Heart right ventricle (tissue), 16 donors: Measurements from ENCODE around the gene ZNF750. TPM values are rescaled to one million over a fixed set of nuclear protein-coding genes. Genes with fewer than 3 reads are reported as not detected.

ENCODE experiments used
- ATAC-seq, 8 donors: fragments of 200-7000 bp; cut with Tn5 transposase; one replicate each; pipeline ENCODE4 v1.9.1; 2020; ENCODE audit warnings: mild to moderate bottlenecking in 8 of 8, moderate library complexity in 8 of 8, moderate number of reproducible peaks in 1 of 8
- DNase-seq, 2 donors: peaks; one replicate each; pipeline ENCODE4 v3.0.0-alpha.2; 2020
- H3K27ac ChIP-seq, 10 donors: fragments of 200-600 bp; sonication (generic) in 2 of 10; one replicate each; pipeline versions ENCODE4 v1.5.0 to v1.8.0; 2020 to 2022; ENCODE audit warnings: mild to moderate bottlenecking in 3 of 10
- H3K27me3 ChIP-seq, 7 donors: fragments of 200-600 bp; one replicate each; pipeline ENCODE4 v1.8.0; 2021 to 2022; ENCODE audit warnings: mild to moderate bottlenecking in 2 of 7
- H3K36me3 ChIP-seq, 9 donors: fragments of 200-600 bp; sonication (generic) in 1 of 9; one replicate each; pipeline versions ENCODE4 v1.5.0 to v1.8.0; 2020 to 2022; ENCODE audit warnings: mild to moderate bottlenecking in 2 of 9
- H3K4me1 ChIP-seq, 9 donors: fragments of 200-600 bp; sonication (generic) in 1 of 9; one replicate each; pipeline versions ENCODE4 v1.5.0 to v1.8.0; 2020 to 2022; ENCODE audit warnings: mild to moderate bottlenecking in 4 of 9
- H3K4me3 ChIP-seq, 10 donors: fragments of 200-600 bp; sonication (generic) in 2 of 10; one replicate each; pipeline versions ENCODE4 v1.5.0 to v1.8.0; 2020 to 2022; ENCODE audit warnings: mild to moderate bottlenecking in 7 of 10, moderate library complexity in 2 of 10
- H3K9me3 ChIP-seq, 11 donors: fragments of 200-600 bp in 10 of 11; sonication (generic) in 2 of 11; one replicate each; pipeline versions ENCODE4 v1.5.0 to v1.8.0; 2013 to 2022; ENCODE audit warnings: mild to moderate bottlenecking in 2 of 11, control low read depth in 1 of 11, moderate library complexity in 1 of 11
- CTCF ChIP-seq, 9 donors: fragments of 200-600 bp; sonication (generic) in 2 of 9; IDR thresholded peaks; one replicate each; pipeline versions ENCODE4 v1.5.0 to v1.8.0; 2021 to 2022; ENCODE audit warnings: antibody characterized with exemption in 9 of 9, mild to moderate bottlenecking in 5 of 9, moderate library complexity in 1 of 9
- WGBS, 2 donors: extraction: QIAGEN DNeasy Blood & Tissue Kit; methylation state at CpG; one replicate each; pipeline ENCODE4 v1.1.7; 2013; ENCODE audit warnings: inconsistent platforms in 1 of 2; 5-methylcytosine and 5-hydroxymethylcytosine counted together
- intact Hi-C, 10 donors: fragments of 100-400 bp; cut with DNase I; formaldehyde crosslinking; loops; one replicate each; pipeline versions ENCODE4 v1.11.1 to v1.14.2; 2022
- polyA plus RNA-seq, 2 donors: library from polyadenylated mRNA; stranded (reverse); fragments of 200-250 nt; gene quantifications; one replicate each; pipeline ENCODE4 v1.2.3, GENCODE V29; 2013
- total RNA-seq, 10 donors: library from RNA; stranded (reverse); fragmentation: NEBNext Ultra II Directional in 3 of 10; extraction: Animal tissue kit (Norgen Biotek cat#: 25700) in 3 of 10; gene quantifications; one replicate each; pipeline versions ENCODE4 v1.2.1 to v1.2.4, GENCODE V29; 2021 to 2023
- donor health status: Arrhythmogenic right ventricular cardiomyopathy.
- donor health status: ischemic (EF 13 %, LVEDD 7.1; RV severe dilation, severe dysfunction).
- donor health status: healthy with polysubstance abuse.
- donor health status: DM: no; HTN: yes; CAD: no.
- donor health status: DM: no; HTN: no; CAD: no.
- donor health status: ischemic (EF 25% LVEDD 6.9; RV normal size, moderate dysfunction).
- donor health status: ischemic (EF 25% LVEDD 5.7; RV mildly dilated, moderate dysfunction).
- donor health status: healthy.
- donor health status: DM: yes; HTN: yes; CAD: no.
- donor health status: Ischemic cardiomyopathy.
- donor health status: ischemic (EF 35%, LVEDD 5.7; RV mildly dilated, moderate dysfunction).
- donor health status: nonischemic (EF 11% LVEDD 7.7; RV severe dilation, severe dysfunction).
- donor health status: DM: yes; HTN: yes; CAD: no.
- donor health status: PGD.
- donor health status: ischemic (EF 29% LVEDD 5.4; RV normal size, mild dysfunction).
- donor health status: nonischemic (EF 23%, LVEDD 6.1; RV moderate dilation, normal function).

Gene ZNF750
- total and polyA plus RNA-seq, 12 donors: 0.11 to 0.20 (median 0.15) TPM; not detected in 7

GRCh38 chr17:82865774-82866395 is 26.1 kb upstream of the ZNF750 start:
- H3K27me3 ChIP-seq: no peaks in the 10 kb centered on the region
- no peak for TF ChIP-seq CTCF (IDR thresholded peaks at IDR 0.05)
- peaks cover 15 to 65% (median 55%) of the 10 kb centered on the region in 9 donors for H3K4me1 ChIP-seq
- no peak for DNase-seq
- WGBS, 2 donors: 74 to 75% methylated on average over 9 of the region's 9 CpGs
- no peak for ATAC-seq
- no peaks in the 10 kb centered on the region for H3K9me3 ChIP-seq
- peaks cover 0 to 18% (median 8%) of the 10 kb centered on the region in 9 donors for H3K36me3 ChIP-seq
- intact Hi-C loops: loop anchor here in 1 of 10 donors (10.0 kb wide), 1 partner anchor 49 kb away; no protein-coding TSS in a partner anchor
- H3K27ac ChIP-seq: peak overlapping the region in 7 of 10 donors; percentile 32 to 82 (median 56)
- H3K4me3 ChIP-seq: no peak overlapping the region

GRCh38 chr17:82865274-82865673 is 25.5 kb upstream of the ZNF750 start:
- no peak for TF ChIP-seq CTCF (IDR thresholded peaks at IDR 0.05)
- DNase-seq (no peak), ATAC-seq (no peak)
- intact Hi-C loops: loop anchor here in 1 of 10 donors (10.0 kb wide), 1 partner anchor 50 kb away; no protein-coding TSS in a partner anchor
- Histone ChIP-seq H3K4me1 (peaks cover 15 to 66% (median 50%) of the 10 kb centered on the region in 9 donors), H3K27me3 (no peaks in the 10 kb centered on the region), H3K9me3 (no peaks in the 10 kb centered on the region), H3K27ac (peak overlapping the region in 2 of 10 donors; percentile 72 to 80), H3K4me3 (no peak overlapping the region), H3K36me3 (peaks cover 0 to 12% (median 2%) of the 10 kb centered on the region in 9 donors)
- WGBS, 2 donors: 76 to 79% methylated on average over 23 of the region's 23 CpGs

DNA sequence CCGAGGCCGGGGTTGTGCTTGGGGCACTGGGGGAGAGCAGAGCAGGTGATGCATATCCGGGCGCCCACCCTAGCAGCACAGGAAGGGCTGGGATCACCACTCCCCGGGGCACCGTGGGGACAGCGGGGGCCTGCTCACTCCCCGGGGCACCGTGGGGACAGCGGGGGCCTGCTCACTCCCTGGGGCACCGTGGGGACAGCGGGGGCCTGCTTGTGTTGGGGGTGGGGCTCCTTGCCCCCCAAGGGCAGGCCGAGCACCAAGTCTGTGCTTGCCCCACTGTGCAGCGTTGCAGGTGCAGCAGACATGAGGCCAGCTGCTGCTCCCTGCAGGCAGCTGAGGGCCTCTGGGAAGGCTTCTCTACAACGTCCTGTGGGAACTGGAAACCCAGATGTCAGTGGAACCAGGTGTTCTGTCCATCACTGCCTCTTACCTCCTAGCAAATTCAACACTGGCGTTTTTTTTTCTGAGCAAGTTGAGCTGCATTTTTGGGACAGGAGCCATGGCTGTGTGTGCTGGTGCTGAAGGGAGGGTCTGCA is 25.0 kb upstream of the ZNF750 start:
- no peaks in the 10 kb centered on the region for H3K9me3 ChIP-seq
- peak overlapping the region in 1 of 10 donors; percentile 80 for H3K27ac ChIP-seq
- 65 to 69% methylated on average over 16 of the region's 16 CpGs for WGBS, 2 donors
- H3K27me3 ChIP-seq: no peaks in the 10 kb centered on the region
- H3K36me3 ChIP-seq: peaks cover 0 to 7% (median 0%) of the 10 kb centered on the region in 9 donors
- DNase-seq: no peak
- no peak for TF ChIP-seq CTCF (IDR thresholded peaks at IDR 0.05)
- intact Hi-C loops: loop anchor here in 1 of 10 donors (10.0 kb wide), 1 partner anchor 50 kb away; no protein-coding TSS in a partner anchor
- peaks cover 12 to 67% (median 50%) of the 10 kb centered on the region in 9 donors for H3K4me1 ChIP-seq
- peak overlapping the region in 1 of 10 donors; percentile 2 for H3K4me3 ChIP-seq
- no peak for ATAC-seq

DNA sequence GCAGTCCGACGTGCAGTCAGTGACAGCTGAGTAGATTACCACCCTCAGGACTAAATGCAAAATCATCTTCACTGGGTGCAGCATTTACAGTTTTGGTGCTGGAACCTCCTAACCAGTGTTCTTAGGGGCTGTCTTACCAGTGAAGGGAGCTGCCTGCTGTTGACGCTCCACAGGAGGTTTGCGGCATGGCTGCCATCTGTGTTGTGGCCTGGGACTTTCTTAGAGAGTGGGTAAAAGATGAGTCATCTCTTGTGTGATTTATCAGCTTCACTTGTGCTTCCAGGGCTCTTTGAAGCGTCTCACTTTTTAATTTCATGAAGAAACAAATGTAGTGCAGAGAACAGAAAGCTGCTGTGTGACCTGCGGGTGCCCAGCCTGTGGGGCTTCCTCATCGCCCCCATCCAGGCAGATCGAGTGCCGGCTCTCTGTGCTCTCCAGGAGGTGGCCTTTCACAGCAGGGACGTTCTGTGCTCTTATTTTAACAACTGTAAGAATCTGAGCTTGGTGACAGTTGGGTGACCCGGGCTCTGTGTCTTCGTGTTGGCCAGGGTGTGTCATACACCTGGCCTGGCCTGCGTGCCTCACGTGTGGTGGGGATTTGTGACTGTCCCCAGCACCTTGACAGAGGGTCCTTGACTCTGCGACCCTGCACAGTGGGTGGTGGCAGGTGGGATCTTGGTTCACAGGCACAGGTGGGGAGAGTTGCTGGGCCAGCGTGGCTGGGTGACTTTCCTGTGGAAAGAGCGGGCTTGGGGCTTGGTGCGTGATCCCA is 24.3 kb upstream of the ZNF750 start:
- WGBS, 2 donors: 77 to 80% methylated on average over 18 of the region's 18 CpGs
- Histone ChIP-seq H3K4me3 (peak overlapping the region in 1 of 10 donors; percentile 2), H3K4me1 (peaks cover 12 to 73% (median 46%) of the 10 kb centered on the region in 9 donors), H3K9me3 (no peaks in the 10 kb centered on the region), H3K27me3 (no peaks in the 10 kb centered on the region), H3K27ac (peak overlapping the region in 4 of 10 donors; percentile 5 to 80 (median 32)), H3K36me3 (peaks cover 0 to 4% (median 0%) of the 10 kb centered on the region in 9 donors)
- DNase-seq (no peak), ATAC-seq (no peak)
- no peak for TF ChIP-seq CTCF (IDR thresholded peaks at IDR 0.05)
- intact Hi-C loops: loop anchor here in 1 of 10 donors (10.0 kb wide), 1 partner anchor 51 kb away; no protein-coding TSS in a partner anchor
